Chondrocyte (in vitro differentiated cells): ENCODE data around the gene MPP3. TPM values are rescaled to one million over a fixed set of nuclear protein-coding genes. Genes with fewer than 3 reads are reported as not detected.
A peak's percentile ranks its signal among the peaks of the same experiment; 100 is the strongest.

ENCODE experiments used
- DNase-seq: peaks from one replicate; pipeline ENCODE4 v3.0.0; 2021; ENCODE audit warnings: mixed read lengths, low spot score
- H3K27ac Mint-ChIP-seq: one replicate; pipeline ENCODE4 v1.8.0; 2021; ENCODE audit warnings: mild to moderate bottlenecking, moderate library complexity, mixed read lengths; ENCODE audit not compliant: unreplicated experiment
- H3K27me3 Mint-ChIP-seq: 2 replicates; pipeline ENCODE4 v1.8.0; 2021; ENCODE audit warnings: low read depth, mixed read lengths
- H3K36me3 Mint-ChIP-seq: 2 replicates; pipeline ENCODE4 v1.8.0; 2021; ENCODE audit warnings: low read depth, mixed read lengths
- H3K4me1 Mint-ChIP-seq: 2 replicates; pipeline ENCODE4 v1.8.0; 2021; ENCODE audit warnings: low read depth, mild to moderate bottlenecking, mixed read lengths
- H3K4me3 Mint-ChIP-seq: one replicate; pipeline ENCODE4 v1.8.0; 2021; ENCODE audit warnings: mild to moderate bottlenecking, moderate library complexity, mixed read lengths; ENCODE audit not compliant: unreplicated experiment
- H3K9me3 Mint-ChIP-seq: 2 replicates; pipeline ENCODE4 v1.8.0; 2021; ENCODE audit warnings: low read depth, mixed read lengths
- total RNA-seq: library from RNA; stranded (reverse); gene quantifications from 3 replicates; pipeline ENCODE4 v1.2.1, GENCODE V29; 2021
- TF ChIP-seq, protein P1 (sequence below): fragments of 200-600 bp; sonication (generic); IDR thresholded peaks from 2 replicates; pipeline ENCODE4 v1.5.0; 2021; ENCODE audit warnings: antibody characterized with exemption, mild to moderate bottlenecking, moderate library complexity

MPP3 gene
- total RNA-seq, 1 donor from 2014 or later = 14.4 TPM

DNA sequence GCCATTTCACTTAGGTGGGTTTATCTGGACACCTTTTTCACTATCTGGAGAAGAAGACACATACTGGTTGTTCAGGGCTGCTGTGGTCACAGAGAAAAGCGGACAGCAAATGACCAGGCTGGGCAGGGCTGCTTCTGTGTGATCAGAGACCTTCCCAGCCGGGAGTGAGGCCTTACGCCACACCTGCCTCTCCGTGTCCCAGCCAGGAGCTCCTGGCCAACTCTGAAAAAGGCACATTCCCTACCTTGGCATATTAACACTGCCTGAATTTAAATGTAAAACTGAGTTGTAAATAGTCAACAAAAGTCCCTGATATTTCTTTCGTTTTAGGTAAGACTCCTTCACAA lies 65.3 kb downstream of the MPP3 start:
- no peaks in the 10 kb centered on the region for H3K4me1 Mint-ChIP-seq
- H3K9me3 Mint-ChIP-seq = no peaks in the 10 kb centered on the region
- TF ChIP-seq, protein P1, sequence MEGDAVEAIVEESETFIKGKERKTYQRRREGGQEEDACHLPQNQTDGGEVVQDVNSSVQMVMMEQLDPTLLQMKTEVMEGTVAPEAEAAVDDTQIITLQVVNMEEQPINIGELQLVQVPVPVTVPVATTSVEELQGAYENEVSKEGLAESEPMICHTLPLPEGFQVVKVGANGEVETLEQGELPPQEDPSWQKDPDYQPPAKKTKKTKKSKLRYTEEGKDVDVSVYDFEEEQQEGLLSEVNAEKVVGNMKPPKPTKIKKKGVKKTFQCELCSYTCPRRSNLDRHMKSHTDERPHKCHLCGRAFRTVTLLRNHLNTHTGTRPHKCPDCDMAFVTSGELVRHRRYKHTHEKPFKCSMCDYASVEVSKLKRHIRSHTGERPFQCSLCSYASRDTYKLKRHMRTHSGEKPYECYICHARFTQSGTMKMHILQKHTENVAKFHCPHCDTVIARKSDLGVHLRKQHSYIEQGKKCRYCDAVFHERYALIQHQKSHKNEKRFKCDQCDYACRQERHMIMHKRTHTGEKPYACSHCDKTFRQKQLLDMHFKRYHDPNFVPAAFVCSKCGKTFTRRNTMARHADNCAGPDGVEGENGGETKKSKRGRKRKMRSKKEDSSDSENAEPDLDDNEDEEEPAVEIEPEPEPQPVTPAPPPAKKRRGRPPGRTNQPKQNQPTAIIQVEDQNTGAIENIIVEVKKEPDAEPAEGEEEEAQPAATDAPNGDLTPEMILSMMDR = no peak
- H3K4me3 Mint-ChIP-seq = no peak overlapping the region
- H3K36me3 Mint-ChIP-seq = peaks cover 24% of the 10 kb centered on the region
- no peaks in the 10 kb centered on the region for H3K27me3 Mint-ChIP-seq
- no peak for DNase-seq
- no peak overlapping the region for H3K27ac Mint-ChIP-seq

DNA sequence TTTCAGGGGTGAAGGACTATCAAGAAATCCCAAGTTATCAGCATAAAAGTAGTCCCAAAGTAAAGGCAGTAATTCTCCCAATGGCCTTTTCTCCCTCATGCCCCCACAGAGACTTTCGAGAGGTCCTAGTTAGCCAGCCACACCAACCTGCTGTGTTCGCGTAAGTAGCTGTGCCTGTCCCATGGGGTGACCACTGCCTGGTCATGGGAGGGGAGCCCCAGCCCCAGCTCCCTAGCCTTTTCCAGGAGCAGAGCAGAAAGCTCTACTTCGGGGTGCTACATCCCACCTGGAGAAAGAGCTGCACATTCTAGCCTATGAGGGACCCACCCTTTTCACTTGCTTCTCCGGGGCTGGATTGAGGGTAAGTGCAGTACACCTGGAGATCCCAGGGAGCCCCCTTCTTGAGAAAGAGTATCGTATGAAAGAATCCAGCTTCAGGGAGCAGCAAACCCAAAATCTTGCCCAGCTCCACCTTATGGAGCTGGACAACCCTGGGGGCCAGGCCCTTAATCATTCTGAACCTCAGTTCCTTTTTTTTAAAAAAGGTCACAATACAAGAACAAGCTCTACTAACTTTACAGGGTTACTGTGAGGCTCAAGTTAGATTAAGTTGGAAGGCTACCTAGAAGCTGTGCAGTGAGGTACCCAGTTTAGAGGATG lies 65.8 kb downstream of the MPP3 start:
- no peaks in the 10 kb centered on the region for H3K4me1 Mint-ChIP-seq
- TF ChIP-seq, protein P1 = no peak
- no peak for DNase-seq
- no peak overlapping the region for H3K4me3 Mint-ChIP-seq
- H3K36me3 Mint-ChIP-seq = peaks cover 19% of the 10 kb centered on the region
- H3K27me3 Mint-ChIP-seq = no peaks in the 10 kb centered on the region
- no peak overlapping the region for H3K27ac Mint-ChIP-seq
- no peaks in the 10 kb centered on the region for H3K9me3 Mint-ChIP-seq

DNA sequence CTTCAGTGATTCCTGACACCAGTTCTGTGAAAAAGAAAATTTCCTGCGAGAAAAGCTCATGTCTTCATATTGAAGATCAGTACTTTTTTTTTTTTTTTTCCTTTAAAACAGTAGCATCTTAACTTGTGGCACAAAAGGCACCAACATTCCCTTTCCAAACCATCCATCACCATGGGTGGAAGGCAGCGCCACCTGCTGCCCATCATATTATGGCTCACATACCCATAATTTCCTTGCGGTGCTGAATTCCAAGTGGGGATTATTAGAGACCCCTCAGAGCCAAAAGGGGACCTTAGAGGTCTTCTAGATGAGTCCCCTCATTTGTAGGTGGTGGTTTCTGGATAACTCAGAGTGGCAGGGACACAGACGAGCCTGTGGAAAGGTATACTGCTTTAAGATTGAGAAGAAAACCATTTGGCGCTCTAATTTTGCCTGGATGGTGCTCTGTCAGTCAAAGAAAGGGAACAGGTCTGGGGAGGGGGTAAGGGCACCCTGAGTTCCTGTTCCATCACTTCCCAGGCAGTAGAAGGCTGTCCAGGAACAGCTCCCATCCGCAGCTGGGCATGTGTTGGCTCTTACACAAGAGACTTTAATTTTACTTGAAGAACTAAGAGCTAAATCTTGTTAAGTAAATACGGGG lies 66.4 kb downstream of the MPP3 start:
- no peaks in the 10 kb centered on the region for H3K4me1 Mint-ChIP-seq
- TF ChIP-seq, protein P1 = peak; percentile 86
- H3K27ac Mint-ChIP-seq = no peak overlapping the region
- H3K27me3 Mint-ChIP-seq = no peaks in the 10 kb centered on the region
- DNase-seq = no peak
- no peaks in the 10 kb centered on the region for H3K9me3 Mint-ChIP-seq
- H3K36me3 Mint-ChIP-seq = peaks cover 15% of the 10 kb centered on the region
- H3K4me3 Mint-ChIP-seq = no peak overlapping the region

DNA sequence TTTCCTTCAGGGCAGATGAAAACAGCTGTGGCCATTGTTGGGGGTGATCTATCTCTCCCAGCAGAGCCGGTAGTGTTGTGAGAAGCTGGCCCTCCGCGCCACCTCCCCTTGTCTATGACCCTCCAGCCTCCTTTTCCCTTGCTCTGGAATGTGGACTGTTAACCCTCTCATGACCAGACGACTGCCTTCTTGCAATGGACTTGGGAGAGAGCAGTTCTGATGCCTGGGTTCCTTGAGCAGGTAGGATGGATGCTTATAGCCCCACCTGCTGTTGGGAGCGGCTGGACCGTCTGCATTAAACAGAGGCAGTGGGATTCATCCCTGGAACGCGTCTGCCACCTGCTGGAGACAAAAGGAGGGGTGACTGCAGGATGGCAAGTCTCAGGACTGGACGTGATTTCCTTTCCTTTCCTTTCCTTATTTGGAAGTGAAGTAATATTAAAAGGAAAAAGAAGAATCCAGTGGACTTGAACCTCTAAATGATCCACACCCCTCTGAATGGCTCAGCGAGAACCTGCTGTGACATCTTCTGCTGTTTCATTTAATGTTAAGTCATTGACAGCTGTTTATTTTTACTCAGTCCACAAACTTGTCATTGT lies 72.6 kb downstream of the MPP3 start:
- DNase-seq = no peak
- Mint-ChIP-seq H3K4me3 (no peak overlapping the region), H3K27me3 (peaks cover 16% of the 10 kb centered on the region), H3K27ac (peak overlapping the region; percentile 24), H3K4me1 (peaks cover 11% of the 10 kb centered on the region), H3K36me3 (no peaks in the 10 kb centered on the region), H3K9me3 (no peaks in the 10 kb centered on the region)
- TF ChIP-seq, protein P1 = peak; percentile 100

DNA sequence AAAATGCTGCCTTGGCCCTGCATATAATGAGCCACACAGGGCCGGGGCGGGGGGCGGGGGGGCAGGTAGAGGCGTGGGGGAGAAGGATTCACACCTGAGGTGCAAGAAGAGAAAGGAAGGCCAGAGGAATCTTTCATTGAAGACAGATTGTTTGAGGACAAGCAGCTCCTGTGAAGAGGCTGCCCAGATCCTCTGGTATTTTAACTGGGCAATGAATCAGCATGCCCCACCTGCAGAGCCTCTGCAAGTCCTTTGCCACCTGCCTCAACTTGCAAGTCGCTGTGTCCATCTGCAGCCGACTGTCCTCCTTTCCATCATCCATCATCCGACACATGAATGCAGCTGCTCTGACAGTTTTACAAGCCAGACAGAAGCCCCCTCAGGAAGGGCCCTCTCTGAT lies 73.1 kb downstream of the MPP3 start:
- no peaks in the 10 kb centered on the region for H3K36me3 Mint-ChIP-seq
- no peak for DNase-seq
- H3K27me3 Mint-ChIP-seq = peaks cover 16% of the 10 kb centered on the region
- no peak overlapping the region for H3K4me3 Mint-ChIP-seq
- no peaks in the 10 kb centered on the region for H3K9me3 Mint-ChIP-seq
- no peak overlapping the region for H3K27ac Mint-ChIP-seq
- TF ChIP-seq, protein P1 = no peak
- peaks cover 11% of the 10 kb centered on the region for H3K4me1 Mint-ChIP-seq
